Osteocyte (in vitro differentiated cells): Measurements from ENCODE around the gene ASIC4. TPM values are rescaled to one million over a fixed set of nuclear protein-coding genes. Genes with fewer than 3 reads are reported as not detected.

Experiments
- DNase-seq: peaks from one replicate; pipeline ENCODE4 v3.0.0; 2021; ENCODE audit warnings: mixed read lengths; ENCODE audit not compliant: unreplicated experiment; ENCODE audit errors: extremely low spot score
- H3K27ac Mint-ChIP-seq: one replicate; pipeline ENCODE4 v1.8.0; 2021; ENCODE audit warnings: mild to moderate bottlenecking, mixed read lengths; ENCODE audit not compliant: unreplicated experiment
- H3K27me3 Mint-ChIP-seq: one replicate; pipeline ENCODE4 v1.8.0; 2021; ENCODE audit warnings: mixed read lengths; ENCODE audit not compliant: unreplicated experiment
- H3K36me3 Mint-ChIP-seq: one replicate; pipeline ENCODE4 v1.8.0; 2021; ENCODE audit warnings: mixed read lengths; ENCODE audit not compliant: unreplicated experiment
- H3K4me1 Mint-ChIP-seq: one replicate; pipeline ENCODE4 v1.8.0; 2021; ENCODE audit warnings: mixed read lengths; ENCODE audit not compliant: unreplicated experiment
- H3K4me3 Mint-ChIP-seq: one replicate; pipeline ENCODE4 v1.8.0; 2021; ENCODE audit warnings: mild to moderate bottlenecking, moderate library complexity, mixed read lengths; ENCODE audit not compliant: unreplicated experiment
- H3K9me3 Mint-ChIP-seq: one replicate; pipeline ENCODE4 v1.8.0; 2021; ENCODE audit warnings: mixed read lengths; ENCODE audit not compliant: unreplicated experiment
- CTCF ChIP-seq: fragments of 200-600 bp; sonication (generic); IDR thresholded peaks from 2 replicates; pipeline ENCODE4 v1.5.0; 2021; ENCODE audit warnings: antibody characterized with exemption, mild to moderate bottlenecking, moderate library complexity
- total RNA-seq: library from RNA; stranded (reverse); gene quantifications from 2 replicates; pipeline ENCODE4 v1.2.1, GENCODE V29; 2021

The ASIC4 gene
- total RNA-seq, 1 donor from 2014 or later: 0.11 TPM

GRCh38 chr2:219510512-219511135, 3.7 kb upstream of the ASIC4 start:
- TF ChIP-seq CTCF: no peak
- peaks cover 2% of the 10 kb centered on the region for H3K36me3 Mint-ChIP-seq
- peaks cover 40% of the 10 kb centered on the region for H3K27me3 Mint-ChIP-seq
- no peaks in the 10 kb centered on the region for H3K9me3 Mint-ChIP-seq
- DNase-seq: no peak
- no peak overlapping the region for H3K27ac Mint-ChIP-seq
- peak overlapping the region; percentile 68 for H3K4me3 Mint-ChIP-seq
- peaks cover 27% of the 10 kb centered on the region for H3K4me1 Mint-ChIP-seq

GRCh38 chr2:219511547-219512325, 2.5 kb upstream of the ASIC4 start:
- H3K27ac Mint-ChIP-seq: no peak overlapping the region
- H3K36me3 Mint-ChIP-seq: no peaks in the 10 kb centered on the region
- peaks cover 27% of the 10 kb centered on the region for H3K4me1 Mint-ChIP-seq
- TF ChIP-seq CTCF: no peak
- no peaks in the 10 kb centered on the region for H3K9me3 Mint-ChIP-seq
- H3K27me3 Mint-ChIP-seq: peaks cover 51% of the 10 kb centered on the region
- H3K4me3 Mint-ChIP-seq: no peak overlapping the region
- DNase-seq: no peak

- no peak for DNase-seq
- Mint-ChIP-seq H3K9me3 (no peaks in the 10 kb centered on the region), H3K36me3 (no peaks in the 10 kb centered on the region), H3K27ac (no peak overlapping the region), H3K27me3 (peaks cover 60% of the 10 kb centered on the region), H3K4me3 (no peak overlapping the region), H3K4me1 (peaks cover 27% of the 10 kb centered on the region)
- TF ChIP-seq CTCF: no peak
These were observed 1.6 kb upstream of the ASIC4 start for GRCh38 chr2:219512524-219513216.

- H3K36me3 Mint-ChIP-seq: no peaks in the 10 kb centered on the region
- H3K9me3 Mint-ChIP-seq: no peaks in the 10 kb centered on the region
- TF ChIP-seq CTCF: no peak
- no peak overlapping the region for H3K4me3 Mint-ChIP-seq
- H3K4me1 Mint-ChIP-seq: peaks cover 27% of the 10 kb centered on the region
- H3K27ac Mint-ChIP-seq: no peak overlapping the region
- peaks cover 66% of the 10 kb centered on the region for H3K27me3 Mint-ChIP-seq
- no peak for DNase-seq
These were observed 495 bp upstream of the ASIC4 start for GRCh38 chr2:219513787-219514186.

GRCh38 chr2:219514836-219515235, 554 bp downstream of the ASIC4 start:
- no peak for DNase-seq
- TF ChIP-seq CTCF: no peak
- H3K27ac Mint-ChIP-seq: no peak overlapping the region
- H3K36me3 Mint-ChIP-seq: no peaks in the 10 kb centered on the region
- peaks cover 66% of the 10 kb centered on the region for H3K27me3 Mint-ChIP-seq
- H3K4me3 Mint-ChIP-seq: no peak overlapping the region
- H3K9me3 Mint-ChIP-seq: no peaks in the 10 kb centered on the region
- H3K4me1 Mint-ChIP-seq: peaks cover 20% of the 10 kb centered on the region
